Spleen (tissue), 7 donors: ENCODE measurements around the gene ITPKC.

Experiments
- CTCF ChIP-seq, 11 experiments: fragments of 200-600 bp in 7 of 11; fragments of 450-650 bp in 4 of 11; sonication (generic) in 4 of 11; IDR thresholded peaks in 8 of 11; conservative IDR thresholded peaks in 3 of 11; 1 replicate in 7 of 11; 2 replicates in 4 of 11; pipeline versions ENCODE4 v1.4.0 to v1.8.0; 2016 to 2021; ENCODE audit warnings: antibody characterized with exemption in 11 of 11, inconsistent platforms in 4 of 11, mild to moderate bottlenecking in 1 of 11
- POLR2A ChIP-seq, 3 donors: fragments of 450-650 bp; IDR thresholded peaks; one replicate each; pipeline ENCODE4 v1.5.1; 2017; ENCODE audit warnings: antibody characterized with exemption in 3 of 3, mild to moderate bottlenecking in 1 of 3
- donor health status: DM: no; HTN: no; CAD: no; lungs with moderate emphysema.
- donor health status: DM: no; HTN: no; CAD: no.
- donor health status: DM: no; HTN: no; CAD: no.

GRCh38 chr19:40695881-40696280, 21.0 kb upstream of the ITPKC start:
- no peak for TF ChIP-seq CTCF (IDR thresholded peaks at IDR 0.05 in 8 of 11, conservative IDR thresholded peaks at IDR 0.05 in 3 of 11)
- TF ChIP-seq POLR2A (IDR thresholded peaks at IDR 0.05) = no peak
